K562 (cell line): Measurements from ENCODE around the gene WDR93. TPM values are rescaled to one million over a fixed set of nuclear protein-coding genes. Genes with fewer than 3 reads are reported as not detected.

Experiments used
- BCL6 ChIP-seq: fragments of 250-450 bp; sonication (Bioruptor Pico); IDR thresholded peaks from 2 replicates; pipeline ENCODE4 v1.4.0; 2020
- CREB3L1 ChIP-seq: fragments of 450-650 bp; IDR thresholded peaks from 2 replicates; pipeline ENCODE4 v1.6.1; 2014; ENCODE audit warnings: low read depth, mild to moderate bottlenecking, moderate library complexity, borderline replicate concordance
- HDGF ChIP-seq: fragments of 450-650 bp; IDR thresholded peaks from 2 replicates; pipeline ENCODE4 v1.6.1; 2016
- JUNB ChIP-seq: fragments of 450-650 bp; formaldehyde crosslinking; conservative IDR thresholded peaks from 2 replicates; pipeline ENCODE4 v1.4.0; 2020; ENCODE audit warnings: mild to moderate bottlenecking
- MCM5 ChIP-seq: fragments of 450-650 bp; IDR thresholded peaks from 2 replicates; pipeline ENCODE4 v1.6.1; 2016; ENCODE audit warnings: low read depth
- RBM39 ChIP-seq: fragments of 200-400 bp; formaldehyde crosslinking; optimal IDR thresholded peaks from 2 replicates; pipeline ENCODE3; 2018; ENCODE audit warnings: low read depth, low read length
- RCOR1 ChIP-seq, 2 experiments: IDR thresholded peaks; 2 replicates each; pipeline ENCODE4 v1.6.1; 2012; ENCODE audit warnings: low read depth in 2 of 2, low read length in 2 of 2, borderline replicate concordance in 1 of 2, improper control_type of control experiment in 1 of 2
- ZNF239 ChIP-seq: fragments of 250-450 bp; sonication (Bioruptor Pico); IDR thresholded peaks from 2 replicates; pipeline ENCODE4 v1.4.0; 2020; ENCODE audit warnings: mild to moderate bottlenecking
- ZNF24 ChIP-seq: fragments of 450-650 bp; IDR thresholded peaks from 2 replicates; pipeline ENCODE4 v1.6.1; 2016
- ZNF561 ChIP-seq: fragments of 450-650 bp; formaldehyde crosslinking; conservative IDR thresholded peaks from 2 replicates; pipeline ENCODE4 v1.4.0; 2020; ENCODE audit warnings: mild to moderate bottlenecking, moderate library complexity
- polyA plus RNA-seq, 8 experiments: library from polyadenylated mRNA; depleted of rRNA in 4 of 8; stranded (reverse) in 5 of 8; unstranded in 3 of 8; fragments of >200 nt; fragmentation: Nextera tagmentation in 2 of 8; fragmentation: Illumina TruSeq in 1 of 8; extraction: Ambion mirVana in 2 of 8; extraction: Trizol in 1 of 8; gene quantifications; 2 replicates each; pipeline versions ENCODE4 v1.2.1 to v1.2.3, GENCODE V29; 2011 to 2014; ENCODE audit warnings: inconsistent platforms in 1 of 8, missing spikeins in 1 of 8
- total RNA-seq, 7 experiments: library from RNA; depleted of rRNA in 6 of 7; stranded (reverse); fragments of >200 nt in 6 of 7; fragmentation: Illumina TruSeq in 2 of 7; extraction: Trizol in 2 of 7; gene quantifications; 2 replicates each; pipeline versions ENCODE4 v1.2.1 to v1.2.3, GENCODE V29; 2011 to 2021; ENCODE audit warnings: low replicate concordance in 1 of 7
- TF ChIP-seq, protein P1 (sequence below): fragments of 250-450 bp; sonication (Bioruptor Pico); IDR thresholded peaks from 2 replicates; pipeline ENCODE4 v1.5.0; 2021
- TF ChIP-seq, protein P2 (sequence below): IDR thresholded peaks from 2 replicates; pipeline ENCODE4 v1.6.1; 2011; ENCODE audit warnings: borderline replicate concordance, low read depth, mild to moderate bottlenecking, moderate library complexity, low read length; ENCODE audit not compliant: insufficient read depth, poor library complexity, severe bottlenecking
- TF ChIP-seq, protein P3 (sequence below): IDR thresholded peaks from 3 replicates; pipeline ENCODE4 v1.6.1; 2011; ENCODE audit warnings: borderline replicate concordance, mild to moderate bottlenecking; ENCODE audit not compliant: insufficient read length, insufficient read depth
- TF ChIP-seq, protein P4 (sequence below), 3 experiments: IDR thresholded peaks in 2 of 3; conservative IDR thresholded peaks in 1 of 3; 2 replicates each; pipeline ENCODE4 v1.5.1; 2011 to 2012; ENCODE audit warnings: low read length in 3 of 3, mild to moderate bottlenecking in 3 of 3, control low read depth in 2 of 3, improper control_type of control experiment in 1 of 3, inconsistent platforms in 1 of 3, low read depth in 1 of 3, mixed read lengths in 1 of 3, moderate library complexity in 1 of 3; ENCODE audit not compliant: insufficient read depth in 2 of 3
- TF ChIP-seq, protein P5 (sequence below), 2 experiments: fragments of 450-650 bp; IDR thresholded peaks; 2 replicates each; pipeline ENCODE4 v1.6.1; 2016

WDR93 gene
- total and polyA plus RNA-seq, 9 of the 15 experiments (the other 6 are each of a cell fraction or from before 2014, with no cell fraction given) = not detected

- TF ChIP-seq, protein P1, sequence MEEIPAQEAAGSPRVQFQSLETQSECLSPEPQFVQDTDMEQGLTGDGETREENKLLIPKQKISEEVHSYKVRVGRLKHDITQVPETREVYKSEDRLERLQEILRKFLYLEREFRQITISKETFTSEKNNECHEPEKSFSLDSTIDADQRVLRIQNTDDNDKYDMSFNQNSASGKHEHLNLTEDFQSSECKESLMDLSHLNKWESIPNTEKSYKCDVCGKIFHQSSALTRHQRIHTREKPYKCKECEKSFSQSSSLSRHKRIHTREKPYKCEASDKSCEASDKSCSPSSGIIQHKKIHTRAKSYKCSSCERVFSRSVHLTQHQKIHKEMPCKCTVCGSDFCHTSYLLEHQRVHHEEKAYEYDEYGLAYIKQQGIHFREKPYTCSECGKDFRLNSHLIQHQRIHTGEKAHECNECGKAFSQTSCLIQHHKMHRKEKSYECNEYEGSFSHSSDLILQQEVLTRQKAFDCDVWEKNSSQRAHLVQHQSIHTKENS (CRISPR knock-in tag) = no peak
- TF ChIP-seq, protein P2, sequence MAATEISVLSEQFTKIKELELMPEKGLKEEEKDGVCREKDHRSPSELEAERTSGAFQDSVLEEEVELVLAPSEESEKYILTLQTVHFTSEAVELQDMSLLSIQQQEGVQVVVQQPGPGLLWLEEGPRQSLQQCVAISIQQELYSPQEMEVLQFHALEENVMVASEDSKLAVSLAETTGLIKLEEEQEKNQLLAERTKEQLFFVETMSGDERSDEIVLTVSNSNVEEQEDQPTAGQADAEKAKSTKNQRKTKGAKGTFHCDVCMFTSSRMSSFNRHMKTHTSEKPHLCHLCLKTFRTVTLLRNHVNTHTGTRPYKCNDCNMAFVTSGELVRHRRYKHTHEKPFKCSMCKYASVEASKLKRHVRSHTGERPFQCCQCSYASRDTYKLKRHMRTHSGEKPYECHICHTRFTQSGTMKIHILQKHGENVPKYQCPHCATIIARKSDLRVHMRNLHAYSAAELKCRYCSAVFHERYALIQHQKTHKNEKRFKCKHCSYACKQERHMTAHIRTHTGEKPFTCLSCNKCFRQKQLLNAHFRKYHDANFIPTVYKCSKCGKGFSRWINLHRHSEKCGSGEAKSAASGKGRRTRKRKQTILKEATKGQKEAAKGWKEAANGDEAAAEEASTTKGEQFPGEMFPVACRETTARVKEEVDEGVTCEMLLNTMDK = peak; percentile 96
- TF ChIP-seq CREB3L1 = peak; percentile 40; the same call in 1 of the 2 replicates
- no peak for TF ChIP-seq JUNB (CRISPR knock-in tag)
- TF ChIP-seq, protein P3, sequence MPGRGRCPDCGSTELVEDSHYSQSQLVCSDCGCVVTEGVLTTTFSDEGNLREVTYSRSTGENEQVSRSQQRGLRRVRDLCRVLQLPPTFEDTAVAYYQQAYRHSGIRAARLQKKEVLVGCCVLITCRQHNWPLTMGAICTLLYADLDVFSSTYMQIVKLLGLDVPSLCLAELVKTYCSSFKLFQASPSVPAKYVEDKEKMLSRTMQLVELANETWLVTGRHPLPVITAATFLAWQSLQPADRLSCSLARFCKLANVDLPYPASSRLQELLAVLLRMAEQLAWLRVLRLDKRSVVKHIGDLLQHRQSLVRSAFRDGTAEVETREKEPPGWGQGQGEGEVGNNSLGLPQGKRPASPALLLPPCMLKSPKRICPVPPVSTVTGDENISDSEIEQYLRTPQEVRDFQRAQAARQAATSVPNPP = no peak
- TF ChIP-seq ZNF24 = 0 out of 2 replicates have a peak, but pooled peaks have one; percentile 30
- TF ChIP-seq ZNF239 (CRISPR knock-in tag) = no peak
- no peak for TF ChIP-seq ZNF561 (CRISPR knock-in tag)
- no peak for TF ChIP-seq MCM5
- TF ChIP-seq, protein P4, sequence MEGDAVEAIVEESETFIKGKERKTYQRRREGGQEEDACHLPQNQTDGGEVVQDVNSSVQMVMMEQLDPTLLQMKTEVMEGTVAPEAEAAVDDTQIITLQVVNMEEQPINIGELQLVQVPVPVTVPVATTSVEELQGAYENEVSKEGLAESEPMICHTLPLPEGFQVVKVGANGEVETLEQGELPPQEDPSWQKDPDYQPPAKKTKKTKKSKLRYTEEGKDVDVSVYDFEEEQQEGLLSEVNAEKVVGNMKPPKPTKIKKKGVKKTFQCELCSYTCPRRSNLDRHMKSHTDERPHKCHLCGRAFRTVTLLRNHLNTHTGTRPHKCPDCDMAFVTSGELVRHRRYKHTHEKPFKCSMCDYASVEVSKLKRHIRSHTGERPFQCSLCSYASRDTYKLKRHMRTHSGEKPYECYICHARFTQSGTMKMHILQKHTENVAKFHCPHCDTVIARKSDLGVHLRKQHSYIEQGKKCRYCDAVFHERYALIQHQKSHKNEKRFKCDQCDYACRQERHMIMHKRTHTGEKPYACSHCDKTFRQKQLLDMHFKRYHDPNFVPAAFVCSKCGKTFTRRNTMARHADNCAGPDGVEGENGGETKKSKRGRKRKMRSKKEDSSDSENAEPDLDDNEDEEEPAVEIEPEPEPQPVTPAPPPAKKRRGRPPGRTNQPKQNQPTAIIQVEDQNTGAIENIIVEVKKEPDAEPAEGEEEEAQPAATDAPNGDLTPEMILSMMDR (IDR thresholded peaks at IDR 0.05 in 2 of 3, conservative IDR thresholded peaks at IDR 0.05 in 1 of 3; ENCODE audit: insufficient read depth in 2 of 3, low read depth in 1 of 3, low read length in 3 of 3) = peak; percentile 77 to 99 (median 95)
- TF ChIP-seq, protein P5, sequence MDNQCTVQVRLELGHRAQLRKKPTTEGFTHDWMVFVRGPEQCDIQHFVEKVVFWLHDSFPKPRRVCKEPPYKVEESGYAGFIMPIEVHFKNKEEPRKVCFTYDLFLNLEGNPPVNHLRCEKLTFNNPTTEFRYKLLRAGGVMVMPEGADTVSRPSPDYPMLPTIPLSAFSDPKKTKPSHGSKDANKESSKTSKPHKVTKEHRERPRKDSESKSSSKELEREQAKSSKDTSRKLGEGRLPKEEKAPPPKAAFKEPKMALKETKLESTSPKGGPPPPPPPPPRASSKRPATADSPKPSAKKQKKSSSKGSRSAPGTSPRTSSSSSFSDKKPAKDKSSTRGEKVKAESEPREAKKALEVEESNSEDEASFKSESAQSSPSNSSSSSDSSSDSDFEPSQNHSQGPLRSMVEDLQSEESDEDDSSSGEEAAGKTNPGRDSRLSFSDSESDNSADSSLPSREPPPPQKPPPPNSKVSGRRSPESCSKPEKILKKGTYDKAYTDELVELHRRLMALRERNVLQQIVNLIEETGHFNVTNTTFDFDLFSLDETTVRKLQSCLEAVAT (IDR thresholded peaks at IDR 0.05) = no peak
- no peak for TF ChIP-seq HDGF
- peak in 1 of 2 experiments; percentile 72; a peak in 2 of 4 replicates for TF ChIP-seq RCOR1 (IDR thresholded peaks at IDR 0.05; ENCODE audit: borderline replicate concordance in 1 of 2, low read depth in 2 of 2, low read length in 2 of 2)
- TF ChIP-seq RBM39 = no peak
- no peak for TF ChIP-seq BCL6 (CRISPR knock-in tag)
Observed at GRCh38 chr15:89750560-89751542, 60.2 kb downstream of the WDR93 start, which contains the start of gene MESP1 (continued).
